ENCODE data around the gene POLR2L. TPM values are rescaled to one million over a fixed set of nuclear protein-coding genes. Genes with fewer than 3 reads are reported as not detected.

Gene POLR2L
- total RNA-seq, 1 experiment from 2014 or later = 99.7 TPM

GRCh38 chr11:837990-838307 lies 4.4 kb downstream of the POLR2L start:
- Histone ChIP-seq H3K79me2 (ENCODE audit: low read depth) (peaks cover 31% of the 10 kb centered on the region), H3K9me2 (ENCODE audit: insufficient read depth) (no peaks in the 10 kb centered on the region), H3K4me2 (no peak overlapping the region), H3K36me3 (ENCODE audit: low read depth) (no peaks in the 10 kb centered on the region), H4K20me1 (ENCODE audit: insufficient read depth) (peaks cover 18% of the 10 kb centered on the region), H3F3A (ENCODE audit: insufficient read depth, low read depth) (peaks cover 26% of the 10 kb centered on the region; the same call in 1 of the 2 replicates), H3K27ac (no peak overlapping the region), H3K4me3 (no peak overlapping the region), H3K4me1 (replicated peaks; ENCODE audit: insufficient read depth) (peaks cover 19% of the 10 kb centered on the region), H3K27me3 (ENCODE audit: insufficient read depth, low read depth) (no peaks in the 10 kb centered on the region), H3K9me3 (ENCODE audit: insufficient read depth, low read depth) (no peaks in the 10 kb centered on the region), H2AFZ (no peak overlapping the region)
- ChIA-PET POLR2A (ENCODE audit: unreplicated experiment) (no interaction called here), CTCF (no interaction called here)
- intact Hi-C loops (cut with micrococcal nuclease; ENCODE audit: unreplicated experiment) = no loop called here
- no TSS peak for BruUV-seq (replicated peaks)
- DNase-seq = no peak
- TF ChIP-seq EZH2 (IDR thresholded peaks at IDR 0.05; ENCODE audit: low read depth) (no peak), CTCF (conservative IDR thresholded peaks at IDR 0.05) (no peak)

- Histone ChIP-seq H3K27me3 (ENCODE audit: insufficient read depth, low read depth) (no peaks in the 10 kb centered on the region), H3K4me1 (replicated peaks; ENCODE audit: insufficient read depth) (peaks cover 19% of the 10 kb centered on the region), H3K79me2 (ENCODE audit: low read depth) (peaks cover 31% of the 10 kb centered on the region), H3K36me3 (ENCODE audit: low read depth) (no peaks in the 10 kb centered on the region), H3K27ac (no peak overlapping the region), H3K9me3 (ENCODE audit: insufficient read depth, low read depth) (no peaks in the 10 kb centered on the region), H2AFZ (no peak overlapping the region), H3F3A (ENCODE audit: insufficient read depth, low read depth) (peaks cover 26% of the 10 kb centered on the region; the same call in 1 of the 2 replicates), H4K20me1 (ENCODE audit: insufficient read depth) (peaks cover 18% of the 10 kb centered on the region), H3K4me3 (no peak overlapping the region), H3K4me2 (no peak overlapping the region), H3K9me2 (ENCODE audit: insufficient read depth) (no peaks in the 10 kb centered on the region)
- intact Hi-C loops (cut with micrococcal nuclease; ENCODE audit: unreplicated experiment) = no loop called here
- ChIA-PET POLR2A (ENCODE audit: unreplicated experiment) (interaction anchor here (0.6 kb wide), 1 partner anchor 181 kb away, joined by 3 read pairs; no protein-coding TSS in a partner anchor), CTCF (no interaction called here)
- DNase-seq = no peak
- no TSS peak for BruUV-seq (replicated peaks)
- TF ChIP-seq EZH2 (IDR thresholded peaks at IDR 0.05; ENCODE audit: low read depth) (no peak), CTCF (conservative IDR thresholded peaks at IDR 0.05) (no peak)
Observed at GRCh38 chr11:837189-837989, 4.9 kb downstream of the POLR2L start.

- CTCF ChIA-PET = no interaction called here
- no peaks in the 10 kb centered on the region for H3K27me3 ChIP-seq (ENCODE audit: insufficient read depth, low read depth)
- H4K20me1 ChIP-seq (ENCODE audit: insufficient read depth) = peaks cover 17% of the 10 kb centered on the region
- H3K9me3 ChIP-seq (ENCODE audit: insufficient read depth, low read depth) = no peaks in the 10 kb centered on the region
- TF ChIP-seq CTCF (conservative IDR thresholded peaks at IDR 0.05) = no peak
- TF ChIP-seq EZH2 (IDR thresholded peaks at IDR 0.05; ENCODE audit: low read depth) = no peak
- peaks cover 26% of the 10 kb centered on the region for H3K79me2 ChIP-seq (ENCODE audit: low read depth)
- no peaks in the 10 kb centered on the region for H3K36me3 ChIP-seq (ENCODE audit: low read depth)
- POLR2A ChIA-PET (ENCODE audit: unreplicated experiment) = no interaction called here
- intact Hi-C loops (cut with micrococcal nuclease; ENCODE audit: unreplicated experiment) = no loop called here
- DNase-seq = no peak
- no peak overlapping the region for H2AFZ ChIP-seq
- BruUV-seq (replicated peaks) = no TSS peak
- no peak overlapping the region for H3K4me2 ChIP-seq
- peaks cover 19% of the 10 kb centered on the region for H3K4me1 ChIP-seq (replicated peaks; ENCODE audit: insufficient read depth)
- no peak overlapping the region for H3K27ac ChIP-seq
- peaks cover 26% of the 10 kb centered on the region; the same call in 1 of the 2 replicates for H3F3A ChIP-seq (ENCODE audit: insufficient read depth, low read depth)
- no peak overlapping the region for H3K4me3 ChIP-seq
- no peaks in the 10 kb centered on the region for H3K9me2 ChIP-seq (ENCODE audit: insufficient read depth)
Observed at GRCh38 chr11:836700-837099, 5.6 kb downstream of the POLR2L start.

Measured in PC-9 (cell line).